GM18511 (cell line): ENCODE data around the gene MUC20.
"Not testable (repeated sequence)": the region's sequence is repeated elsewhere in the genome, so short reads cannot be mapped to it uniquely, and the experiment has no call there.

ENCODE experiments used
- ATAC-seq: cut with Tn5 transposase; IDR thresholded peaks from one replicate; pipeline ENCODE4 v1.9.1; 2021; ENCODE audit warnings: mild to moderate bottlenecking, moderate library complexity; ENCODE audit not compliant: unreplicated experiment

The MUC20 gene

GRCh38 chr3:195692781-195693427 lies 27.9 kb upstream of the MUC20 start:
- ATAC-seq, result no peak

DNA sequence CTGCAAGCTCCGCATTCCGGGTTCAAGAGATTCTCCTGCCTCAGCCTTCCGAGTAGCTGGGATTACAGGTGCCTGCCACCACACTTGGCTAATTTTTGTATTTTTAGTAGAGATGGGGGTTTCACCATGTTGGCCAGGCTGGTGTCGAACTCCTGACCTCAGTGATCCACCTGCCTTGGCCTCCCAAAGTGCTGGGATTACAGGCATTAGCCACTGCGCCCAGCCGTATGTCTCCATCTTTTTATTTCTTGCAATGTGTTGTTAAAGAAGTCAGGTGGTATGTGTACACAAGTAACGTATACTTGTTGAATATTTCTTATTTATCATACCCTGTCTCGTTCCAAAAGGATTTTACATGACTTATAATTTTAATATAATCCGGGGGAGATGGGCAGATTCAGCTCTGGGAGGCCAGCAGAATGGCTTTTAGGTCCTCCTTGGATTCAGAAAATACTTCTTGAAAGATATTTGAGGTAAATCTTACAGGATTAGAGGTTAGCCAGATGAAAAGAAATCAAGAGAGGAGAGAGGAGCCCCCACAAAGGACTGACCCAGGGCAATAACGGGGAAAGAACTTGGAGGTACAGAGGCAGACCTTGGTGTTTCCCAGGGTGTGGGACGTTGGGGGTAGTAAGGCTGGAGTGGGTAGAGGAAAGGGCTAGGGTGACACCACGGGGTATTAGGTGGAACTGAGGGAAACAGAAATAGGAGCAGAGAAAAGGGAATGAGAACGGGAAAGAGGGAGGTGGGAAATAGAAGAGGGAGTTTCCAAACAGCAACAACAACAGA lies 27.2 kb upstream of the MUC20 start:
- no peak for ATAC-seq

GRCh38 chr3:195694217-195695076 lies 26.3 kb upstream of the MUC20 start:
- ATAC-seq, result not testable (repeated sequence)

DNA sequence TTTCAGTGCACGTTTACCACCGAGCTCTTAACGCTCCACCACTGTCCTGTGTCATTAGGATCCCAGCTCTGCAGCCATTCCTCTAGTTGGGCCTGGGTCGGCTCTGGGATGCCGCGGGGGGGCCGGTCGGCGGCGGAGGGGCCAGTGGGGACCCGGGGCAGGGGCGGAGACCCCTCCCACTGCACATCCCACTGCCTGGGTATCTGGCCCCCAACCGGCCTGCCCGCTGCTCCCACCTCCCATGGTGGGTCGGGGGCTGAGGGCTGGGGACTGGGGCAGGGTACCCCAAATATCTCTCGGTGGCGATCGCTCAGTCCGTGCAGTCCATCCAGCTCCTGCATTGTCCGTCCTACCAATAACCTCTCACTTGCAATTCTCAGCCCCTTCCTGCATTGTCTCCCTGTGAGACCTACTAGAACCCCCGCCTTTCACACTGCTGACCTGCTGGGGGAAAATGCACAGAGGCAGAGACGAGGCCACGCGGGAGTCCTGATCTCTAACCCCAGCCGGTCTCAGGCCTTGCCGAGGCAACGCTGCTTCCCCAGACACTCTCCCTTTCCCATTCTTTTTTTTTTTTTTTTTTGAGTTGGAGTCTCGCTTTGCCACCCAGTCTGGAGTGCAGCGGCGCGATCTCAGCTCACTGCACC lies 24.0 kb upstream of the MUC20 start:
- ATAC-seq, result no peak

DNA sequence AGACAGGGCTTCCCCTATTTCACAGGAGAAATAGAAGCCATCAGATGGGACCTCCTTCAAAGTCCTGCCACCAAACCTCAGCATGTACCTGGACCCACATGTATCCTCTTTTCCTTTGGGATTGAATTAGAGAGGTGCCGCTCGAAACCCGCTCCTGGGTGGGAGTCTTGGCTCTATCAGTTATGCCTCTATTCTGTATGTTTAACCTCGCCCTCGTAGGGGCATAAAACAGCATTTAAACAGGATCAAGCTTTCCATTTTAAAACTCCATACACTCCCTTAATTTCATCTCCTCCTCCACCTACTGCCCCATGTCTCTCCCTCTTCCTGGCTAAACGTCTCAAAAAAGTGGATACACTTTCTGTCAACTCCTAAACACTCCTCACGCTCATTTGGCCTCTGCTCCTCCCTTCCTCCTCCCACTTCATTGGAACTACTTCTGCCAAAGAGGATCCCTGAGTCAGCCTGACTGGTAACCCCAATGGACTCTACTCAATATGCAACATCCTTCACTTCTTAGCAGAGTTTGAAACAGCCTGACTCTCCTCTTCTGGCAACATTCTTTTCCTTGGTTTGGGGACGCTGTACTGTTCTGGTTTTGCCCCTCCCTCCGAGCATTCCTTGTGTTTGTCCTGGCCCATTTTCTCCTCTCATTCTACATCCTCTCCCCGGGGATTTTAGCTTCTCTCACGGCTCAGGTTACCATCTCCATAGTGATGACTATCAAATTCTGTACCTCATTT lies 23.0 kb upstream of the MUC20 start:
- ATAC-seq, result no peak

- ATAC-seq, result no peak
Observed at GRCh38 chr3:195698325-195698646, 22.5 kb upstream of the MUC20 start.

GRCh38 chr3:195698647-195699387 lies 22.0 kb upstream of the MUC20 start:
- no peak for ATAC-seq

DNA sequence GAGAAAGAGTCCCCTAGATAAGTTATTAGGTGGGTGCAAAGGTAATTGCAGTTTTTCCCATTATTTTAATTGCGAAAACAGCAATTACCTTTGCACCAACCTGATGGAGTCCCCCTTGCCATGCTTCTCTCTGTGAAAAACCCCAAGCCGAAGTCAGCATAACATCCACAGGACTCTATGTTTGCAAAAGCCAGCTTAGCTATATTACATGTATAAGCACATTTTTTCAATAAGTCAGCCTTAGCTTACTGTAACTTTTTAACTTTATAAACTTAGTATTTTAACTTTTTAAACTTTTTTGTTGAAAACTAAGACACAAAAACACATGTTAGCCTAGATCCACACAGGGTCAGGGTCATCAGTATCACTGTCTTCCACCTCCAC lies 21.4 kb upstream of the MUC20 start:
- no peak for ATAC-seq

DNA sequence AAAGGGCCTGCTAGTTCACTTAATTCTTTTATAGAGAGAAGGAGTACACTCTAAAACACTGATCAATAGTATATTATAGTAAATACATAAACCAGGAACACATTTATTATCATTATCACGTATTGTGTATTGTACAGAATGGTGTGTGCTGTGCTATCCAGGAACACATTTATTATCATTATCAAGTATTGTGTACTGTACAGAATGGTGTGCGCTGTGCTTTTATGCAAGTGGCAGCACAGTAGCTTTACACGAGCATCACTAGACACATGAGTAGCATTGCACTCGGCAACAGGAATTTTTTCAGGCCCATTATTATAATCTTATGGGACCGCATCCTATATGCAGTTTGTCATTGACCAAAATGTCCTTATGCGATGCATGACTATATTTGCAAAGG lies 20.9 kb upstream of the MUC20 start:
- no peak for ATAC-seq

GRCh38 chr3:195700319-195700718 lies 20.5 kb upstream of the MUC20 start:
- no peak for ATAC-seq

- no peak for ATAC-seq
Observed at GRCh38 chr3:195701042-195701915, 19.5 kb upstream of the MUC20 start.

GRCh38 chr3:195703776-195704175 lies 17.0 kb upstream of the MUC20 start:
- no peak for ATAC-seq

GRCh38 chr3:195704433-195704999 lies 16.3 kb upstream of the MUC20 start:
- ATAC-seq, result no peak

DNA sequence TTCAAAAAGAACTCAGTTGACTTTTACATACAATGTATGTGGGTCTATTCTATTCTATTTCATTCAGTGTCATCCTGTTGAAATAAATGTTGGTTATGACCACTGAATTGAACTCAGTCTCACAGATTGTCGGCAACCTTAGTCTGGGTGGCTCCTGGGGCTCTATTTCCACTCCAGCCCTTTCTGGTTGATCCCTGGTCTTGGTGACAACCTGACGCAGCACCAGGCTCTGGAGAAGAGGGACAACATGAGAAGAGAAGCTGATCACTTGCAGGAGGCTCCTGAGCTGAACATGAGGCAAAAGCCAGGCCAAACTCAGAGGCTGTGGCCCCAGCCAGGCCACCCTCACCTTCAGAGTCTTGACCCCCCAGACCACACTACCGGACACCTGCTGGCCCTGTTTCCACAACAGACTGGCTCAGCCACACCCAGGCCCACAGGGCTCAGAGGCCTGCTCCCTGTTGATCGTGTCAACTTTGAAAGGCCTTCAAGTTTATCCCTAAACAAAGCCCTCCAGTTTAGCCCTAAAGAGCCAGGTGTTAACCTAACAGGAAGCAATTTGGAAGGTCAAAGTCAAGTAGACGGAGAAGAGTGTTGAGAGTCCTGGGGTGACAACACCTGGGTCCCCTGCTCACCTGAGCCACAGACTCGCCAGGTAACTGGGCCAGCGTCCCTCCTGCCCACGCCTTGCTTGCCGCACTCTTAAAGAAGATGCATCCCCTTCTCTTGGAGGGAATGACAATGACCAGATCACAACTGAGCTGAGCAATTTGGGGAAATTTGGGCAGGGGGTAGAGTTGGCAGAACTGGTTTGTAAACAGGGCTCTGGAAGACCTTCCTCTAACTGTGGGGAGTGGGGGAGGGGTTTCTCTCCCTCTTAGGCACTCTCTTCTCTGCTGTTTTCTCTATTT lies 15.4 kb upstream of the MUC20 start:
- ATAC-seq, result no peak

GRCh38 chr3:195708061-195708460 lies 12.7 kb upstream of the MUC20 start:
- no peak for ATAC-seq

DNA sequence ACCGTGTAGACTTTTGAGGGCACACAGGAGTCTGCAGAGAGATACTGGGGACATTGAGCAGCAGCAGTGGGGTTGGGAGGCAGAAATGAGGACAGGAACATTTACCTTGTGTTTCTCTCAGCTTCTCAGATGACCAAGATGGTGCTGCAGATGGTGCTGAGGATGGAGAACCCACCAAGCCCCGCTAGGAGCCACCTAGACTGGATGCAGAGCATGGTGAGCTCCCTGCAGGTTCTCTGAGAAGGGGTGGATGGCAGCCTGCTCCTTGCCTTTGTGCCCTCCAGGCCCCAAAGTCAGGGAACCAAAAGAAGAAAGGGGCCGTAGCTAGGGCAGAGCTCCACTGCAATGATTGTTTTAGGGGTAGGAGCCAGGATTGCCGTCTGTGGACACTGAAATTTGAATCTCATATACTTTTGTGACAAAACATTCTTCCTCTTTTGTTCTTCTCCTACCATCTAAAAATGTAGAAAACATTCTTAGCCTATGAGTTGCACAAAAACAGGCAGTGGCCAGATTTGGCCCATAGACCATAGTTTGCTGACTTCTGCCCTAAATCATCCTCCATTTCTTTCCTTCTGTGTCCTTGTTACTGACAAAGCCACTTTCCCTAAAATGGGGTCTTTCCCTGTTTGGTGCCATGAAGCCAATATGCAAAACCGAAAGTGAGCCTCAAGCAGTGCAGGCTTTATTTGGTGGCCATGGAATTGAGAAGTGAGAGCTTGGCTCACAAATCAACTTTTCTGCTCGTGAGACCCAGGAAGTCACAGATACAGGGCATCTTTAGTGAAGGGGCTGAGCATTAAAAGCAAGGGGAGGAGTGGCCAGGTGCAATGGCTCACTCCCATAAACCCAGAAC lies 11.9 kb upstream of the MUC20 start:
- ATAC-seq, result no peak

- no peak for ATAC-seq
Observed at GRCh38 chr3:195709676-195710085, 11.1 kb upstream of the MUC20 start.
